LNCAP (cell line): ENCODE results near the gene RCOR3.

Experiments used
- TF ChIP-seq, protein P1 (sequence below): fragments of 450-650 bp; IDR thresholded peaks from 2 replicates; pipeline ENCODE4 v1.5.1; 2017; ENCODE audit warnings: mild to moderate bottlenecking

Gene RCOR3

DNA sequence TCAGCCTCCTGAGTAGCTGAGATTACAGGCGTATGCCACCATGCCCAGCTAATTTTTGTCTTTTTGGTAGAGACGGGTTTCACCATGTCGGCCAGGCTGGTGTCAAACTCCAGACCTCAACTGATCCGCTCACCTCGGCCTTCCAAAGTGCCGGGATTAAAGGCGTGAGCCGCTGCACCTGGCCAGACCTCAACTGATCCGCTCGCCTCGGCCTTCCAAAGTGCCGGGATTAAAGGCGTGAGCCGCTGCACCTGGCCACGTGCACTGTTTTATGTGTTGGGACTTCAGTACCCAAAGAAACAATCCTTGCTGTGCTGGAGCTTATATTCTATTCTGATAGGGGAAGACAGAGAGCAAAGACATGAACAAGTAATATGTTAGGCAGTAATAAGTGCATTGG, 77.6 kb downstream of the RCOR3 start:
- TF ChIP-seq, protein P1, sequence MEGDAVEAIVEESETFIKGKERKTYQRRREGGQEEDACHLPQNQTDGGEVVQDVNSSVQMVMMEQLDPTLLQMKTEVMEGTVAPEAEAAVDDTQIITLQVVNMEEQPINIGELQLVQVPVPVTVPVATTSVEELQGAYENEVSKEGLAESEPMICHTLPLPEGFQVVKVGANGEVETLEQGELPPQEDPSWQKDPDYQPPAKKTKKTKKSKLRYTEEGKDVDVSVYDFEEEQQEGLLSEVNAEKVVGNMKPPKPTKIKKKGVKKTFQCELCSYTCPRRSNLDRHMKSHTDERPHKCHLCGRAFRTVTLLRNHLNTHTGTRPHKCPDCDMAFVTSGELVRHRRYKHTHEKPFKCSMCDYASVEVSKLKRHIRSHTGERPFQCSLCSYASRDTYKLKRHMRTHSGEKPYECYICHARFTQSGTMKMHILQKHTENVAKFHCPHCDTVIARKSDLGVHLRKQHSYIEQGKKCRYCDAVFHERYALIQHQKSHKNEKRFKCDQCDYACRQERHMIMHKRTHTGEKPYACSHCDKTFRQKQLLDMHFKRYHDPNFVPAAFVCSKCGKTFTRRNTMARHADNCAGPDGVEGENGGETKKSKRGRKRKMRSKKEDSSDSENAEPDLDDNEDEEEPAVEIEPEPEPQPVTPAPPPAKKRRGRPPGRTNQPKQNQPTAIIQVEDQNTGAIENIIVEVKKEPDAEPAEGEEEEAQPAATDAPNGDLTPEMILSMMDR, result no peak

- TF ChIP-seq, protein P1, result no peak
These were observed 78.5 kb downstream of the RCOR3 start for GRCh38 chr1:211337430-211338223.

GRCh38 chr1:211338224-211338620, 79.1 kb downstream of the RCOR3 start:
- TF ChIP-seq, protein P1, result no peak

DNA sequence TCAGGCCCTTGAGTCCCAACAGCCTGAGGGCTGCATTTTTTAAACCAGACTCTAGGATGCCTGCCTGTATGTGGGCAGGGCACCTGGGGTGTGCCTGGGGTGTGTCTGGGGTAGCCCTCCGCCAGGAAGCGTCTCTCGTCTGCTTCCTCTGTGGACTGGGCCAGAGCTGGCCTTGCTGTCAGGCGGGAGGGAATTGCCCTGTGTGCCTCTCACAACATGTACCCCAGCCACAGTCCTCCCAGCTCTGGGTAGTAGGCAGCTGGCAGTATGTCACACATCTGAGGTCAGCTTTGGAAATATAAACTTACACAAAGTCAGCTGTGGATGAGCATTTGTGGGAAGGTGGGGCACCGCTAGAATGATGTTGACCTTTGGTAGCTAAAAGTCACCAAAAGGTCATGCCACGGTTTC, 80.5 kb downstream of the RCOR3 start:
- TF ChIP-seq, protein P1, result no peak

DNA sequence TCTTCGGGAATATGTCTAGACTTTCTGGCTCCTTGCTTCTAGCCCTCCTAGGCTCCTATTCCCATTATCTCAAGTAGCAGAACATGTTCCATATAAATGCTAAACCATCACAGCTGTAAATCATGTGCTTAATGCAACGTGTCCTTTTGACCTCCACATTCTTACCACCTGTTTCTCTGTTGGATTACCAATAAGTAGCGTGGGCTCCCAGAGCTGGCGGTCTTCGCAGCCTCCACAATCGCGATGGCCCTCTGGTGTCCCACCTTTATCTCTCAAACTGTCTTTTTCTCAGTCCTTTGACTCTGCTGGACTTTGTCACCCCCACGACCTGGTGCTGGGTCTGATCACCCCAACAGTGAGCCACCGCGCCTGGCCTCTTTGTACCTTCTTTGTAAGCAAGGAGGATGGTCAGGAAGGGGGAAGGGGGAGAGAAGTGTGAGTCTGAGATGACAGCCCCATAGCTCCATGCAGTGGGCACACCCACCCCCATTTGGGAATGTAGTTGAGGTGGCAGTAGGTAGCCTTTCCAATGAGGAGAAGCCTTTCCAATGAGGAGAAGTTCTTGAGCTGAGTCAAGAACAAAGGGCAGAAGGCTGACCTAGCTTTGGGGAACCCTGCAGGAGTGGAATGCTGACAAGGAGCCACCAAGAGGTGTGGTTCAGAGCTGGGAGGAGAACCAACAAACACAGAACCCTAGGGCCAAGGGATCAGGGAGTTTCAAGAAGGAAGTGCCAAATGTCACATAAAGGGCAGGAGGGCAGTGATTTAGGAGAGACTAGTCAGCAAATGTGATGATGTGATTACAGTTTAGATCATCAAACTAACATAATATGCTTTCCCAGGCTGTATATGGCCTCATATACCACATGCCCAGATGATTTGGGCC, 81.7 kb downstream of the RCOR3 start:
- TF ChIP-seq, protein P1, result no peak

GRCh38 chr1:211341999-211342398, 82.8 kb downstream of the RCOR3 start:
- TF ChIP-seq, protein P1, result no peak

GRCh38 chr1:211343607-211344006, 84.4 kb downstream of the RCOR3 start:
- TF ChIP-seq, protein P1, result no peak
